ENCODE data around the gene FADS1.

FADS1 gene

DNA sequence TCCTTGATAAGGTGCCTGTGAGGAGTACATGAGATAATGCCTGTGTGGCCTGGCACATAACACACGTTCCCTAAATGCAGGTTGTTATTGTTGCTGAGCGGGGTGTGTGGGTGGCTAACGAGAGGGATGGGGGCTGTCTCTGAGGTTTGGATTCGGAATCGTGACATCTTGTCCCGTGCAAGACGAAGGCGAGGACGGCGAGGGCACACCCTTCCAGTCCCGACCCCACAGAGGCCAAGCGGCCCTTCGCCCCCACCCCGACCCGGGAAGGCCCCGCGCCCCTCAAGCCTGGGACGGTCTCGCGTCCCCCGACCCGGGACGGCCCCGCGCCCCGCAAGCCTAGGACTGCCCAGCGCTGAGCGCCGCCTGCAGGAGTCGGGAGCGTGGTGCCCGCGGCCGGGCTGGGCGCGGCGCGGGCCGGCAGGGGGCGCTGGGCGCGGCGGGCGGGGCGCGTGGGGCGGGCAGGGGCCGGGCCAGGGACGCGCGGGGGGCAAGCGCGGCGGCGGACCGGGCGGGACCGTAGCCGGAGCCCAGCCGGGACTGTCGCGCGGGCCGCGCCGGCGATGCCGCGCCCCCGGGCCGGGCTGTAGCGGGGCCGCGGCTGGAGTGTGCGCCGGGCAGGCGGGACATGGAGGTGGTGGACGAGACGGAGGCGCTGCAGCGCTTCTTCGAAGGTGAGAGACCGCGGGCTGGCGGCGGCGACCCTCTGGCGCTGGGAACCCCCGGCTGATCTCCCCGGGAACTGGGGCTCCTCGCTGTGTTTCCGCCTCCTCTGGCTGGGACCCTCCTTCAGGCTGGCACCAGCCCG, 64.5 kb downstream of the FADS1 start, which contains the start of gene MYRF:
Gene MYRF (plus strand): TSS at position 520 of the 808 bp plus-strand sequence. CDS start 109 bp downstream, at position 629.
- no CpG with 5 or more reads among the region's 93 CpGs for WGBS (ENCODE audit: extremely low coverage, insufficient coverage, insufficient read length)
- Histone ChIP-seq H3K27me3 (ENCODE audit: insufficient read depth, low read length) (peaks cover 5% of the 10 kb centered on the region), H3K14ac (ENCODE audit: low read length) (peak within 1 kb of the TSS; percentile 32), H3K79me2 (ENCODE audit: control insufficient read depth, insufficient read depth, low read length, poor library complexity) (peaks cover 2% of the 10 kb centered on the region), H3K9me3 (ENCODE audit: insufficient read depth, low read depth, low read length) (no peaks in the 10 kb centered on the region), H3K18ac (ENCODE audit: low read length) (peak within 1 kb of the TSS; percentile 18), H2BK120ac (ENCODE audit: insufficient read depth, low read length, poor library complexity) (peak within 1 kb of the TSS; percentile 55), H4K12ac (ENCODE audit: low read depth, low read length) (peak within 1 kb of the TSS; percentile 6), H4K8ac (ENCODE audit: low read depth, low read length) (peak within 1 kb of the TSS; percentile 63), H3K79me1 (ENCODE audit: low read length) (peaks cover 12% of the 10 kb centered on the region), H3K9ac (ENCODE audit: low read length) (peak within 1 kb of the TSS; percentile 39), H3K4me2 (ENCODE audit: low read length) (peak within 1 kb of the TSS; percentile 72), H3K4ac (ENCODE audit: low read depth, low read length) (no peak within 1 kb of the TSS), H2BK12ac (ENCODE audit: low read length) (peak within 1 kb of the TSS; percentile 17), H4K91ac (ENCODE audit: low read depth, low read length) (peak within 1 kb of the TSS; percentile 76), H2AK5ac (ENCODE audit: low read length) (peak within 1 kb of the TSS; percentile 5), H3K4me3 (ENCODE audit: low read depth, low read length) (peak within 1 kb of the TSS; percentile 73), H3K4me1 (ENCODE audit: control insufficient read depth in 1 of 2, insufficient read depth in 2 of 2, low read length in 2 of 2) (peaks cover 27 to 36% of the 10 kb centered on the region in 2 experiments), H3K27ac (ENCODE audit: low read depth, low read length) (no peak within 1 kb of the TSS), H2AFZ (ENCODE audit: insufficient read depth, low read length, poor library complexity) (peak within 1 kb of the TSS; percentile 23), H3K23ac (ENCODE audit: low read length) (no peak within 1 kb of the TSS), H3K36me3 (ENCODE audit: control insufficient read depth in 1 of 2, insufficient read depth in 2 of 2, low read length in 2 of 2) (no peaks in the 10 kb centered on the region), H2BK5ac (ENCODE audit: low read depth, low read length, poor library complexity) (no peak within 1 kb of the TSS)
- DNase-seq, result peak in 1 of 2 donors; percentile 52

- no peak overlapping the region for H4K12ac ChIP-seq (ENCODE audit: low read depth, low read length)
- H3K79me1 ChIP-seq (ENCODE audit: low read length), result peaks cover 7% of the 10 kb centered on the region
- H3K4ac ChIP-seq (ENCODE audit: low read depth, low read length), result no peak overlapping the region
- no peak overlapping the region for H4K91ac ChIP-seq (ENCODE audit: low read depth, low read length)
- no peaks in the 10 kb centered on the region for H3K36me3 ChIP-seq (ENCODE audit: control insufficient read depth in 1 of 2, insufficient read depth in 2 of 2, low read length in 2 of 2)
- H2BK120ac ChIP-seq (ENCODE audit: insufficient read depth, low read length, poor library complexity), result no peak overlapping the region
- H3K14ac ChIP-seq (ENCODE audit: low read length), result no peak overlapping the region
- H2AK5ac ChIP-seq (ENCODE audit: low read length), result no peak overlapping the region
- no peak overlapping the region for H3K4me3 ChIP-seq (ENCODE audit: low read depth, low read length)
- no peak overlapping the region for H2AFZ ChIP-seq (ENCODE audit: insufficient read depth, low read length, poor library complexity)
- H3K23ac ChIP-seq (ENCODE audit: low read length), result no peak overlapping the region
- no peaks in the 10 kb centered on the region for H3K9me3 ChIP-seq (ENCODE audit: insufficient read depth, low read depth, low read length)
- H2BK12ac ChIP-seq (ENCODE audit: low read length), result no peak overlapping the region
- WGBS (ENCODE audit: extremely low coverage, insufficient coverage, insufficient read length), result no CpG with 5 or more reads among the region's 14 CpGs
- no peak overlapping the region for H2BK5ac ChIP-seq (ENCODE audit: low read depth, low read length, poor library complexity)
- no peak overlapping the region for H3K9ac ChIP-seq (ENCODE audit: low read length)
- H3K18ac ChIP-seq (ENCODE audit: low read length), result no peak overlapping the region
- peaks cover 20 to 30% of the 10 kb centered on the region in 2 experiments for H3K4me1 ChIP-seq (ENCODE audit: control insufficient read depth in 1 of 2, insufficient read depth in 2 of 2, low read length in 2 of 2)
- no peak overlapping the region for H3K27ac ChIP-seq (ENCODE audit: low read depth, low read length)
- H3K79me2 ChIP-seq (ENCODE audit: control insufficient read depth, insufficient read depth, low read length, poor library complexity), result peaks cover 2% of the 10 kb centered on the region
- no peak overlapping the region for H4K8ac ChIP-seq (ENCODE audit: low read depth, low read length)
- no peak for DNase-seq
- H3K4me2 ChIP-seq (ENCODE audit: low read length), result no peak overlapping the region
- peaks cover 5% of the 10 kb centered on the region for H3K27me3 ChIP-seq (ENCODE audit: insufficient read depth, low read length)
These were observed 65.4 kb downstream of the FADS1 start for GRCh38 chr11:61751384-61751783.

DNA sequence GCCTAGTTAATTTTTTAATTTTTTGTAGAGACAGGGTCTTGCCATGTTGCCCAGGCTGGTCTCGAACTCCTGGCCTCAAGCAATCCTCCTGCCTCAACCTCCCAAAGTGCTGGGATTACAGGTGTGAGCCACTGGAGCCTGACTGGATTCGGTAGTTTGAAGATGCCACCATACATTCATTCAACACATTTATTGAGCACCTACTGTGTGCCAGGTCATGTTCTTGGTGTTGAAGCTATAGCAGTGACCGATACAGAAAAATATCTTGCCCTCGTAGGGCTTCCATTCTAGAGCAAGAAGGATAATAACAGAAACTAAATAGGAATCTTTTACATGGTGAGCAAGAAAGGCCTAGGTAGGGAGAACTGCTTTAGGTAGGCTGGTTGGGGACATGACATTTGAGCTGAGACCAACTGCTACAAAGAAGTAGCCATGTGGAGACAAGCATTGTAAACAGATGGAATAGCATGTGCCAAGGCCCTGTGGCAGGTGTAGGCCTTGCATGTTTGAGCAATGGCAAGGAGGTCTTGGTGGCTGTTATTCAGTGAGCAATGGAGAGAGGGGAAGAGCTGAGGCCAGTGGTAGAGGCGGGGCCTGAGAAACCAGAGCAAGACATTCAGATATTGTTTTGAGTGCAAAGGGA, 66.1 kb downstream of the FADS1 start:
- H3K79me2 ChIP-seq (ENCODE audit: control insufficient read depth, insufficient read depth, low read length, poor library complexity), result peaks cover 2% of the 10 kb centered on the region
- H4K8ac ChIP-seq (ENCODE audit: low read depth, low read length), result no peak overlapping the region
- H3K4ac ChIP-seq (ENCODE audit: low read depth, low read length), result no peak overlapping the region
- H2AFZ ChIP-seq (ENCODE audit: insufficient read depth, low read length, poor library complexity), result no peak overlapping the region
- peaks cover 7% of the 10 kb centered on the region for H3K79me1 ChIP-seq (ENCODE audit: low read length)
- no peaks in the 10 kb centered on the region for H3K9me3 ChIP-seq (ENCODE audit: insufficient read depth, low read depth, low read length)
- no peak overlapping the region for H3K23ac ChIP-seq (ENCODE audit: low read length)
- H2AK5ac ChIP-seq (ENCODE audit: low read length), result no peak overlapping the region
- H3K27ac ChIP-seq (ENCODE audit: low read depth, low read length), result no peak overlapping the region
- H3K9ac ChIP-seq (ENCODE audit: low read length), result no peak overlapping the region
- no peak overlapping the region for H3K18ac ChIP-seq (ENCODE audit: low read length)
- no peak overlapping the region for H2BK12ac ChIP-seq (ENCODE audit: low read length)
- H3K36me3 ChIP-seq (ENCODE audit: control insufficient read depth in 1 of 2, insufficient read depth in 2 of 2, low read length in 2 of 2), result no peaks in the 10 kb centered on the region
- no peak overlapping the region for H3K14ac ChIP-seq (ENCODE audit: low read length)
- no peak overlapping the region for H2BK120ac ChIP-seq (ENCODE audit: insufficient read depth, low read length, poor library complexity)
- peaks cover 15 to 24% of the 10 kb centered on the region in 2 experiments for H3K4me1 ChIP-seq (ENCODE audit: control insufficient read depth in 1 of 2, insufficient read depth in 2 of 2, low read length in 2 of 2)
- no CpG with 5 or more reads among the region's 5 CpGs for WGBS (ENCODE audit: extremely low coverage, insufficient coverage, insufficient read length)
- H2BK5ac ChIP-seq (ENCODE audit: low read depth, low read length, poor library complexity), result no peak overlapping the region
- no peak overlapping the region for H4K12ac ChIP-seq (ENCODE audit: low read depth, low read length)
- H4K91ac ChIP-seq (ENCODE audit: low read depth, low read length), result no peak overlapping the region
- H3K27me3 ChIP-seq (ENCODE audit: insufficient read depth, low read length), result peaks cover 5% of the 10 kb centered on the region
- no peak overlapping the region for H3K4me2 ChIP-seq (ENCODE audit: low read length)
- no peak for DNase-seq
- no peak overlapping the region for H3K4me3 ChIP-seq (ENCODE audit: low read depth, low read length)
